C1 segment of cervical spinal cord (tissue), 14 donors: ENCODE results near the gene LIPA.
"Not testable (repeated sequence)": the region's sequence is repeated elsewhere in the genome, so short reads cannot be mapped to it uniquely, and the experiment has no call there.

ENCODE experiments used
- DNase-seq, 14 donors: peaks; one replicate each; lab custom pipeline; 2025; lab: John Stamatoyannopoulos, UW

The LIPA gene

GRCh38 chr10:89271532-89271931 lies 20.0 kb upstream of the LIPA start:
- no peak for DNase-seq

GRCh38 chr10:89270153-89270483 lies 18.5 kb upstream of the LIPA start:
- DNase-seq: no peak

- no peak for DNase-seq
Measured at GRCh38 chr10:89269433-89270152, 18.0 kb upstream of the LIPA start.

GRCh38 chr10:89266721-89267453 lies 15.3 kb upstream of the LIPA start:
- DNase-seq: no peak

- DNase-seq: peak in 1 of 14 donors; percentile 83
Measured at GRCh38 chr10:89263531-89263930, 12.0 kb upstream of the LIPA start.

GRCh38 chr10:89263091-89263490 lies 11.5 kb upstream of the LIPA start:
- DNase-seq: peak in 2 of 14 donors; percentile 15 to 46

- DNase-seq: peak in 1 of 14 donors; percentile 20
Measured at GRCh38 chr10:89262086-89263051, 10.8 kb upstream of the LIPA start.

GRCh38 chr10:89258881-89259280 lies 7.3 kb upstream of the LIPA start:
- DNase-seq: no peak

GRCh38 chr10:89257581-89257980 lies 6.0 kb upstream of the LIPA start:
- peak in 1 of 14 donors; percentile 39 for DNase-seq

- DNase-seq: no peak
Measured at GRCh38 chr10:89256962-89257361, 5.4 kb upstream of the LIPA start.

GRCh38 chr10:89256340-89256739 lies 4.8 kb upstream of the LIPA start:
- DNase-seq: no peak

GRCh38 chr10:89255793-89256192 lies 4.2 kb upstream of the LIPA start:
- DNase-seq: no peak

GRCh38 chr10:89255091-89255579 lies 3.6 kb upstream of the LIPA start:
- not testable (repeated sequence) for DNase-seq

- DNase-seq: no peak
Measured at GRCh38 chr10:89252225-89252585, 630 bp upstream of the LIPA start.

GRCh38 chr10:89250865-89251408 lies 638 bp downstream of the LIPA start:
- no peak for DNase-seq

- no peak for DNase-seq
Measured at GRCh38 chr10:89248990-89249389, 2.6 kb downstream of the LIPA start.

- DNase-seq: not testable (repeated sequence)
Measured at GRCh38 chr10:89247623-89248022, 4.0 kb downstream of the LIPA start.

- peak in 1 of 14 donors; percentile 19 for DNase-seq
Measured at GRCh38 chr10:89245802-89246201, 5.8 kb downstream of the LIPA start.

- DNase-seq: peak in 1 of 14 donors; percentile 21
Measured at GRCh38 chr10:89242840-89243568, 8.6 kb downstream of the LIPA start.

- no peak for DNase-seq
Measured at GRCh38 chr10:89242345-89242684, 9.3 kb downstream of the LIPA start.
